Fibroblast of lung (primary cell): ENCODE data around the gene ACADVL. TPM values are rescaled to one million over a fixed set of nuclear protein-coding genes. Genes with fewer than 3 reads are reported as not detected.

Experiments used
- DNase-seq, 2 donors: peaks; one replicate each; pipeline versions ENCODE4 v3.0.0 to v3.0.0-alpha.2; 2010; ENCODE audit warnings: low read depth in 2 of 2
- H2AFZ ChIP-seq: 2 replicates; pipeline ENCODE4 v1.5.1; 2012; ENCODE audit warnings: low read length, control low read depth, inconsistent platforms
- H3K27ac ChIP-seq: 2 replicates; pipeline ENCODE4 v1.5.1; 2011; ENCODE audit warnings: low read length, control low read depth; ENCODE audit not compliant: insufficient read depth
- H3K27me3 ChIP-seq: 2 replicates; pipeline ENCODE4 v1.5.1; 2011; ENCODE audit warnings: mild to moderate bottlenecking, low read length; ENCODE audit not compliant: control insufficient read depth, insufficient read depth
- H3K36me3 ChIP-seq: 2 replicates; pipeline ENCODE4 v1.5.1; 2011; ENCODE audit warnings: low read length; ENCODE audit not compliant: control insufficient read depth, insufficient read depth
- H3K4me1 ChIP-seq: 2 replicates; pipeline ENCODE4 v1.5.1; 2011; ENCODE audit warnings: low read length; ENCODE audit not compliant: control insufficient read depth, insufficient read depth; ENCODE audit errors: extremely low read depth
- H3K4me2 ChIP-seq: 2 replicates; pipeline ENCODE4 v1.5.1; 2011; ENCODE audit warnings: low read length, control low read depth; ENCODE audit not compliant: insufficient read depth; ENCODE audit errors: extremely low read depth
- H3K4me3 ChIP-seq, 4 experiments: fragments of 200-600 bp in 1 of 4; sonication (generic) in 1 of 4; replicated peaks in 1 of 4; 2 replicates each; pipeline ENCODE4 v1.5.1; 2011 to 2016; ENCODE audit warnings: low read length in 4 of 4, low read depth in 3 of 4, mild to moderate bottlenecking in 3 of 4, control low read depth in 2 of 4, inconsistent platforms in 1 of 4, mixed read lengths in 1 of 4; ENCODE audit not compliant: insufficient read depth in 1 of 4; ENCODE audit errors: control extremely low read depth in 1 of 4
- H3K79me2 ChIP-seq: 2 replicates; pipeline ENCODE4 v1.5.1; 2012; ENCODE audit warnings: mild to moderate bottlenecking, low read length, inconsistent platforms; ENCODE audit not compliant: control insufficient read depth, insufficient read depth
- H3K9ac ChIP-seq: 2 replicates; pipeline ENCODE4 v1.5.1; 2011; ENCODE audit warnings: mild to moderate bottlenecking, low read length, control low read depth; ENCODE audit not compliant: insufficient read depth
- H3K9me3 ChIP-seq: 2 replicates; pipeline ENCODE4 v1.5.1; 2012; ENCODE audit warnings: low read depth, low read length; ENCODE audit not compliant: control insufficient read depth, insufficient read depth
- H4K20me1 ChIP-seq: 2 replicates; pipeline ENCODE4 v1.5.1; 2011; ENCODE audit warnings: low read length; ENCODE audit not compliant: control insufficient read depth, insufficient read depth; ENCODE audit errors: extremely low read depth
- CTCF ChIP-seq, 2 donors: IDR thresholded peaks in 1 of 2; conservative IDR thresholded peaks in 1 of 2; 1 replicate in 1 of 2; 2 replicates in 1 of 2; pipeline ENCODE4 v1.5.1; 2011 to 2012; ENCODE audit warnings: low read length in 2 of 2, control low read depth in 1 of 2, inconsistent platforms in 1 of 2, low read depth in 1 of 2, mild to moderate bottlenecking in 1 of 2
- EZH2 ChIP-seq: IDR thresholded peaks from 2 replicates; pipeline ENCODE4 v1.5.1; 2012; ENCODE audit warnings: low read length, control low read depth, mild to moderate bottlenecking; ENCODE audit errors: missing control alignments
- polyA plus RNA-seq, 2 donors: library from polyadenylated mRNA; depleted of rRNA in 1 of 2; stranded (reverse) in 1 of 2; unstranded in 1 of 2; fragments of >200 nt; gene quantifications; 2 replicates each; pipeline ENCODE4 v1.2.1, GENCODE V29; 2011 to 2012; ENCODE audit warnings: missing spikeins in 1 of 2
- total RNA-seq: library from RNA; depleted of rRNA; stranded (reverse); fragments of >200 nt; gene quantifications from 2 replicates; pipeline ENCODE4 v1.2.1, GENCODE V29; 2014

ACADVL gene
- total and polyA plus RNA-seq, 2 donors (not counting 1 experiment from before 2014, with no cell fraction given), result 129 to 313 TPM

- Histone ChIP-seq H3K36me3 (no peaks in the 10 kb centered on the region), H3K79me2 (no peaks in the 10 kb centered on the region), H2AFZ (peak overlapping the region; percentile 86), H3K27ac (no peak overlapping the region), H3K4me1 (peaks cover 3% of the 10 kb centered on the region), H3K27me3 (no peaks in the 10 kb centered on the region), H3K4me3 (peak overlapping the region in 2 of 4 experiments; percentile 4 to 20), H3K9me3 (no peaks in the 10 kb centered on the region), H3K4me2 (peak overlapping the region; percentile 80), H3K9ac (no peak overlapping the region), H4K20me1 (no peaks in the 10 kb centered on the region)
- TF ChIP-seq CTCF (conservative IDR thresholded peaks at IDR 0.05 in 1 of 2, IDR thresholded peaks at IDR 0.05 in 1 of 2; ENCODE audit: low read depth in 1 of 2, low read length in 2 of 2) (no peak), EZH2 (no peak)
- no peak for DNase-seq
Measured at GRCh38 chr17:7262935-7263800, 43.4 kb downstream of the ACADVL start.

- no peaks in the 10 kb centered on the region for H3K27me3 ChIP-seq
- no peak overlapping the region for H3K9ac ChIP-seq
- peaks cover 3% of the 10 kb centered on the region for H3K4me1 ChIP-seq
- H3K9me3 ChIP-seq, result no peaks in the 10 kb centered on the region
- DNase-seq, result no peak
- no peak overlapping the region for H3K4me3 ChIP-seq
- no peaks in the 10 kb centered on the region for H4K20me1 ChIP-seq
- no peak overlapping the region for H2AFZ ChIP-seq
- H3K79me2 ChIP-seq, result no peaks in the 10 kb centered on the region
- TF ChIP-seq CTCF (conservative IDR thresholded peaks at IDR 0.05 in 1 of 2, IDR thresholded peaks at IDR 0.05 in 1 of 2; ENCODE audit: low read depth in 1 of 2, low read length in 2 of 2) (no peak), EZH2 (no peak)
- H3K4me2 ChIP-seq, result no peak overlapping the region
- no peak overlapping the region for H3K27ac ChIP-seq
- H3K36me3 ChIP-seq, result no peaks in the 10 kb centered on the region
Measured at GRCh38 chr17:7263801-7264078, 44.0 kb downstream of the ACADVL start.

- Histone ChIP-seq H3K4me3 (no peak overlapping the region), H3K9ac (no peak overlapping the region), H2AFZ (no peak overlapping the region), H3K27me3 (no peaks in the 10 kb centered on the region), H3K9me3 (no peaks in the 10 kb centered on the region), H3K36me3 (no peaks in the 10 kb centered on the region), H3K79me2 (no peaks in the 10 kb centered on the region), H3K4me2 (no peak overlapping the region), H4K20me1 (no peaks in the 10 kb centered on the region), H3K4me1 (peaks cover 3% of the 10 kb centered on the region), H3K27ac (no peak overlapping the region)
- peak in 1 of 2 donors; percentile 11 for DNase-seq
- TF ChIP-seq EZH2, result no peak
- no peak for TF ChIP-seq CTCF (conservative IDR thresholded peaks at IDR 0.05 in 1 of 2, IDR thresholded peaks at IDR 0.05 in 1 of 2; ENCODE audit: low read depth in 1 of 2, low read length in 2 of 2)
Measured at GRCh38 chr17:7266784-7267183, 47.0 kb downstream of the ACADVL start.

Other genes starting within 250 kb of the ACADVL start
Only the 30 nearest of the 33 such genes appear.
- gene RNASEK, start 207.3 kb upstream of the ACADVL start, total RNA-seq, result 27.2 and 64.6 TPM in 2 replicates
- 201 and 232 TPM in 2 replicates for gene RNASEK, start 207.3 kb upstream of the ACADVL start, polyA plus RNA-seq
- under 0.01 and 0.50 TPM in 2 replicates for gene BCL6B, start 196.9 kb upstream of the ACADVL start, total RNA-seq
- 0.02 and 0.07 TPM in 2 replicates for gene BCL6B, start 196.9 kb upstream of the ACADVL start, polyA plus RNA-seq
- 0.26 and 1.3 TPM in 2 replicates for gene SLC16A13, start 183.9 kb upstream of the ACADVL start, total RNA-seq
- 1.4 and 1.6 TPM in 2 replicates for gene SLC16A13, start 183.9 kb upstream of the ACADVL start, polyA plus RNA-seq
- under 0.01 and 0.17 TPM in 2 replicates for gene SLC16A11, start 175.8 kb upstream of the ACADVL start, total RNA-seq
- gene SLC16A11, start 175.8 kb upstream of the ACADVL start, polyA plus RNA-seq, result not detected in 2 replicates
- gene CLEC10A, start 139.7 kb upstream of the ACADVL start, total RNA-seq, result not detected in 2 replicates
- gene CLEC10A, start 139.7 kb upstream of the ACADVL start, polyA plus RNA-seq, result not detected in 2 replicates
- gene ASGR2, start 105.1 kb upstream of the ACADVL start, total RNA-seq, result not detected in 2 replicates
- not detected in 2 replicates for gene ASGR2, start 105.1 kb upstream of the ACADVL start, polyA plus RNA-seq
- 0.66 and 0.77 TPM in 2 replicates for gene ASGR1, start 40.6 kb upstream of the ACADVL start, total RNA-seq
- gene ASGR1, start 40.6 kb upstream of the ACADVL start, polyA plus RNA-seq, result 0.14 and 0.19 TPM in 2 replicates
- gene DLG4, start 102 bp upstream of the ACADVL start, total RNA-seq, result 12.6 and 22.0 TPM in 2 replicates
- 11.3 and 14.2 TPM in 2 replicates for gene DLG4, start 102 bp upstream of the ACADVL start, polyA plus RNA-seq
- 91.8 and 95.8 TPM in 2 replicates for gene DVL2, start 14.6 kb downstream of the ACADVL start, total RNA-seq
- gene DVL2, start 14.6 kb downstream of the ACADVL start, polyA plus RNA-seq, result 8.1 and 8.6 TPM in 2 replicates
- gene PHF23, start 19.5 kb downstream of the ACADVL start, total RNA-seq, result 41.6 and 45.4 TPM in 2 replicates
- gene PHF23, start 19.5 kb downstream of the ACADVL start, polyA plus RNA-seq, result 46.6 and 48.7 TPM in 2 replicates
- 173 and 224 TPM in 2 replicates for gene GABARAP, start 22.5 kb downstream of the ACADVL start, total RNA-seq
- gene GABARAP, start 22.5 kb downstream of the ACADVL start, polyA plus RNA-seq, result 978 and 1,154 TPM in 2 replicates
- gene CTDNEP1, start 31.8 kb downstream of the ACADVL start, total RNA-seq, result 23.1 and 40.5 TPM in 2 replicates
- gene CTDNEP1, start 31.8 kb downstream of the ACADVL start, polyA plus RNA-seq, result 134 and 149 TPM in 2 replicates
- 31.3 and 33.2 TPM in 2 replicates for gene ELP5, start 32.3 kb downstream of the ACADVL start, total RNA-seq
- gene ELP5, start 32.3 kb downstream of the ACADVL start, polyA plus RNA-seq, result 22.6 and 52.2 TPM in 2 replicates
- gene CLDN7, start 42.5 kb downstream of the ACADVL start, total RNA-seq, result 2.6 and 17.2 TPM in 2 replicates
- gene CLDN7, start 42.5 kb downstream of the ACADVL start, polyA plus RNA-seq, result 1.0 and 2.3 TPM in 2 replicates
- gene SLC2A4, start 61.8 kb downstream of the ACADVL start, total RNA-seq, result under 0.01 TPM in 2 replicates
- gene SLC2A4, start 61.8 kb downstream of the ACADVL start, polyA plus RNA-seq, result 0.09 and 0.19 TPM in 2 replicates
- gene YBX2, start 74.7 kb downstream of the ACADVL start, total RNA-seq, result under 0.01 TPM in 1 of 2 replicates, not detected in the other
- gene YBX2, start 74.7 kb downstream of the ACADVL start, polyA plus RNA-seq, result not detected in 2 replicates
- 275 and 347 TPM in 2 replicates for gene EIF5A, start 87.7 kb downstream of the ACADVL start, total RNA-seq
- gene EIF5A, start 87.7 kb downstream of the ACADVL start, polyA plus RNA-seq, result 752 and 1,278 TPM in 2 replicates
- gene GPS2, start 95.4 kb downstream of the ACADVL start, total RNA-seq, result 30.6 and 38.5 TPM in 2 replicates
- gene GPS2, start 95.4 kb downstream of the ACADVL start, polyA plus RNA-seq, result 55.3 and 65.6 TPM in 2 replicates
- 18.2 and 20.1 TPM in 2 replicates for gene NEURL4, start 109.4 kb downstream of the ACADVL start, total RNA-seq
- gene NEURL4, start 109.4 kb downstream of the ACADVL start, polyA plus RNA-seq, result 6.0 and 8.3 TPM in 2 replicates
- gene ACAP1, start 116.6 kb downstream of the ACADVL start, total RNA-seq, result 2.1 and 3.9 TPM in 2 replicates
- gene ACAP1, start 116.6 kb downstream of the ACADVL start, polyA plus RNA-seq, result 0.06 and 0.40 TPM in 2 replicates
- 8.8 and 9.0 TPM in 2 replicates for gene KCTD11, start 132.2 kb downstream of the ACADVL start, total RNA-seq
- gene KCTD11, start 132.2 kb downstream of the ACADVL start, polyA plus RNA-seq, result 8.4 and 11.9 TPM in 2 replicates
- gene TMEM95, start 135.2 kb downstream of the ACADVL start, total RNA-seq, result not detected in 2 replicates
- not detected in 2 replicates for gene TMEM95, start 135.2 kb downstream of the ACADVL start, polyA plus RNA-seq
- gene TNK1, start 161.2 kb downstream of the ACADVL start, total RNA-seq, result 0.66 and 1.0 TPM in 2 replicates
- gene TNK1, start 161.2 kb downstream of the ACADVL start, polyA plus RNA-seq, result 0.15 and 0.20 TPM in 2 replicates
- 18.7 and 25.4 TPM in 2 replicates for gene PLSCR3, start 174.6 kb downstream of the ACADVL start, total RNA-seq
- gene PLSCR3, start 174.6 kb downstream of the ACADVL start, polyA plus RNA-seq, result 39.1 and 42.1 TPM in 2 replicates
- gene TMEM256, start 184.2 kb downstream of the ACADVL start, total RNA-seq, result 206 and 212 TPM in 2 replicates
- 59.1 and 78.7 TPM in 2 replicates for gene TMEM256, start 184.2 kb downstream of the ACADVL start, polyA plus RNA-seq
- 5.1 and 12.1 TPM in 2 replicates for gene NLGN2, start 187.9 kb downstream of the ACADVL start, total RNA-seq
- 7.3 and 10.0 TPM in 2 replicates for gene NLGN2, start 187.9 kb downstream of the ACADVL start, polyA plus RNA-seq
- not detected in 2 replicates for gene SPEM1, start 200.4 kb downstream of the ACADVL start, total RNA-seq
- gene SPEM1, start 200.4 kb downstream of the ACADVL start, polyA plus RNA-seq, result not detected in 2 replicates
- gene SPEM2, start 205.7 kb downstream of the ACADVL start, total RNA-seq, result not detected in 2 replicates
- gene SPEM2, start 205.7 kb downstream of the ACADVL start, polyA plus RNA-seq, result not detected in 2 replicates
- gene SPEM3, start 208.9 kb downstream of the ACADVL start, total RNA-seq, result not detected in 2 replicates
- gene SPEM3, start 208.9 kb downstream of the ACADVL start, polyA plus RNA-seq, result not detected in 2 replicates
- gene TMEM102, start 215.5 kb downstream of the ACADVL start, total RNA-seq, result 1.5 and 1.8 TPM in 2 replicates
- 0.52 and 0.58 TPM in 2 replicates for gene TMEM102, start 215.5 kb downstream of the ACADVL start, polyA plus RNA-seq